ENCODE measurements around the gene ANO1.

DNA sequence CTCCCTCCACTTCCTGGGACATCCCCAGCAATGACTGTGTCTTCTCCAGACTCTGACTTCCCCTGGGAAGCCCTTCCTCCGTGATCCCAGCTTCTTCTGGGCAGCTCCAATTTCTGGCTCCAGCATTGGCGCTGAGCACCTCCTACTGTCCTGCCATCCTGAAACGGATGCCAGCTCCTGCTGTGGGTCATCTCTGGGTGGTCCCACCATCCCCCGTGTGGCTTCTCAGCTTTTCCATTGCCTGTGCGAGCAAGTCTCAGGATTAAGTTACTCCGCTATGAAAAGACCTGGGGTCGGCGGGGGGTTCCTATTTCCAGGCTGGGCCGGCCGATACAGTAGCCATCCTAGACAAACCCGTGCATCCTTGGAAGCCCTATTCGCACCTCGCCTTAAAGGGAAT is 69.6 kb downstream of the ANO1 start:
- TF ChIP-seq EZH2phosphoT487 (IDR thresholded peaks at IDR 0.05; ENCODE audit: borderline replicate concordance, low read depth), result no peak
- no peak for TF ChIP-seq GABPA (IDR thresholded peaks at IDR 0.05; ENCODE audit: low read depth)
- TF ChIP-seq, protein P1, sequence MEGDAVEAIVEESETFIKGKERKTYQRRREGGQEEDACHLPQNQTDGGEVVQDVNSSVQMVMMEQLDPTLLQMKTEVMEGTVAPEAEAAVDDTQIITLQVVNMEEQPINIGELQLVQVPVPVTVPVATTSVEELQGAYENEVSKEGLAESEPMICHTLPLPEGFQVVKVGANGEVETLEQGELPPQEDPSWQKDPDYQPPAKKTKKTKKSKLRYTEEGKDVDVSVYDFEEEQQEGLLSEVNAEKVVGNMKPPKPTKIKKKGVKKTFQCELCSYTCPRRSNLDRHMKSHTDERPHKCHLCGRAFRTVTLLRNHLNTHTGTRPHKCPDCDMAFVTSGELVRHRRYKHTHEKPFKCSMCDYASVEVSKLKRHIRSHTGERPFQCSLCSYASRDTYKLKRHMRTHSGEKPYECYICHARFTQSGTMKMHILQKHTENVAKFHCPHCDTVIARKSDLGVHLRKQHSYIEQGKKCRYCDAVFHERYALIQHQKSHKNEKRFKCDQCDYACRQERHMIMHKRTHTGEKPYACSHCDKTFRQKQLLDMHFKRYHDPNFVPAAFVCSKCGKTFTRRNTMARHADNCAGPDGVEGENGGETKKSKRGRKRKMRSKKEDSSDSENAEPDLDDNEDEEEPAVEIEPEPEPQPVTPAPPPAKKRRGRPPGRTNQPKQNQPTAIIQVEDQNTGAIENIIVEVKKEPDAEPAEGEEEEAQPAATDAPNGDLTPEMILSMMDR (IDR thresholded peaks at IDR 0.05), result no peak
